BJ (cell line): ENCODE data around the gene SDCCAG8. TPM values are rescaled to one million over a fixed set of nuclear protein-coding genes. Genes with fewer than 3 reads are reported as not detected.

Experiments used
- CTCF ChIA-PET: fragments of 350-600 bp; formaldehyde crosslinking; extraction: SDS; loops from one replicate; lab custom pipeline; 2021; ENCODE audit warnings: antibody characterized with exemption, inconsistent platforms; lab: Yijun Ruan, JAX
- POLR2A ChIA-PET: fragments of 300-600 bp; sonication (Branson Sonifier 250); formaldehyde crosslinking; extraction: SDS; loops from one replicate; lab custom pipeline; 2021; ENCODE audit warnings: antibody characterized with exemption; lab: Charles Lee
- DNase-seq: peaks from one replicate; pipeline ENCODE4 v3.0.0-alpha.2; 2011; ENCODE audit warnings: low read depth
- H3K27me3 ChIP-seq: 2 replicates; pipeline ENCODE4 v1.6.0; 2011; ENCODE audit warnings: low read length; ENCODE audit not compliant: control insufficient read depth, insufficient read depth
- H3K36me3 ChIP-seq: 2 replicates; pipeline ENCODE4 v1.5.1; 2011; ENCODE audit warnings: low read length; ENCODE audit not compliant: control insufficient read depth, insufficient read depth
- H3K4me3 ChIP-seq: 2 replicates; pipeline ENCODE4 v1.5.1; 2011; ENCODE audit warnings: low read depth, mild to moderate bottlenecking, control low read depth, low read length
- CTCF ChIP-seq: IDR thresholded peaks from 2 replicates; pipeline ENCODE4 v1.5.1; 2011; ENCODE audit warnings: low read depth, mild to moderate bottlenecking, control low read depth, inconsistent platforms, low read length, moderate library complexity; ENCODE audit not compliant: insufficient read depth
- polyA plus RNA-seq: library from polyadenylated mRNA; depleted of rRNA; stranded (reverse); fragments of >200 nt; gene quantifications from 2 replicates; pipeline ENCODE4 v1.2.3, GENCODE V29; 2011

The SDCCAG8 gene
- polyA plus RNA-seq, 1 experiment, result 17.0 TPM

GRCh38 chr1:243474906-243475305 is 219.1 kb downstream of the SDCCAG8 start:
- no peaks in the 10 kb centered on the region; the same call in 1 of the 2 replicates for H3K36me3 ChIP-seq
- no peaks in the 10 kb centered on the region for H3K27me3 ChIP-seq
- no peak for DNase-seq
- ChIA-PET CTCF (no interaction called here), POLR2A (no interaction called here)
- no peak overlapping the region for H3K4me3 ChIP-seq
- no peak for TF ChIP-seq CTCF

GRCh38 chr1:243475966-243476365 is 220.1 kb downstream of the SDCCAG8 start:
- Histone ChIP-seq H3K27me3 (no peaks in the 10 kb centered on the region), H3K36me3 (no peaks in the 10 kb centered on the region; the same call in 1 of the 2 replicates), H3K4me3 (no peak overlapping the region)
- no peak for DNase-seq
- TF ChIP-seq CTCF, result no peak
- ChIA-PET CTCF (no interaction called here), POLR2A (no interaction called here)

GRCh38 chr1:243477731-243478290 is 222.0 kb downstream of the SDCCAG8 start:
- no peak for DNase-seq
- Histone ChIP-seq H3K27me3 (no peaks in the 10 kb centered on the region), H3K36me3 (no peaks in the 10 kb centered on the region; the same call in 1 of the 2 replicates), H3K4me3 (no peak overlapping the region)
- CTCF ChIA-PET, result interaction anchor here (0.8 to 1.0 kb wide), 2 partner anchors 12 to 20 kb away, joined by 3 read pairs; no protein-coding TSS in a partner anchor
- TF ChIP-seq CTCF, result no peak
- POLR2A ChIA-PET, result interaction anchor here (0.5 kb wide), 1 partner anchor 13 kb away, joined by 3 read pairs; no protein-coding TSS in a partner anchor

- no peak for TF ChIP-seq CTCF
- CTCF ChIA-PET, result no interaction called here
- POLR2A ChIA-PET, result no interaction called here
- Histone ChIP-seq H3K4me3 (no peak overlapping the region), H3K27me3 (no peaks in the 10 kb centered on the region), H3K36me3 (no peaks in the 10 kb centered on the region; the same call in 1 of the 2 replicates)
- DNase-seq, result no peak
These were observed 225.3 kb downstream of the SDCCAG8 start for GRCh38 chr1:243481101-243481500.

- H3K4me3 ChIP-seq, result peak overlapping the region; percentile 21; the same call in 1 of the 2 replicates
- H3K36me3 ChIP-seq, result no peaks in the 10 kb centered on the region; the same call in 1 of the 2 replicates
- ChIA-PET CTCF (interaction anchor here (0.9 to 1.4 kb wide), 2 partner anchors 9 to 23 kb away, joined by 3 read pairs; no protein-coding TSS in a partner anchor), POLR2A (no interaction called here)
- H3K27me3 ChIP-seq, result no peaks in the 10 kb centered on the region
- no peak for DNase-seq
- TF ChIP-seq CTCF, result no peak
These were observed 226.5 kb downstream of the SDCCAG8 start for GRCh38 chr1:243482141-243483022.
